K562 (cell line): Measurements from ENCODE around the gene SIGLEC5. TPM values are rescaled to one million over a fixed set of nuclear protein-coding genes. Genes with fewer than 3 reads are reported as not detected.
A peak's percentile ranks its signal among the peaks of the same experiment; 100 is the strongest.

Experiments
- ARID1B ChIP-seq: fragments of 450-650 bp; IDR thresholded peaks from 2 replicates; pipeline ENCODE4 v1.6.1; 2016; ENCODE audit warnings: antibody characterized with exemption, mild to moderate bottlenecking, inconsistent platforms
- BCL6 ChIP-seq: fragments of 250-450 bp; sonication (Bioruptor Pico); IDR thresholded peaks from 2 replicates; pipeline ENCODE4 v1.4.0; 2020
- HCFC1 ChIP-seq: IDR thresholded peaks from 2 replicates; pipeline ENCODE4 v1.6.1; 2012; ENCODE audit warnings: low read depth, low read length, improper control_type of control experiment
- HDAC2 ChIP-seq: fragments of 450-650 bp; IDR thresholded peaks from 2 replicates; pipeline ENCODE4 v1.6.1; 2016; ENCODE audit warnings: mild to moderate bottlenecking
- KDM4B ChIP-seq, 2 experiments: fragments of 450-650 bp in 1 of 2; sonication (generic) in 1 of 2; IDR thresholded peaks; 2 replicates each; pipeline ENCODE4 v1.6.1; 2016 to 2017; ENCODE audit warnings: borderline replicate concordance in 2 of 2, antibody characterized with exemption in 1 of 2, low read depth in 1 of 2, mild to moderate bottlenecking in 1 of 2
- MCM7 ChIP-seq, 2 experiments: fragments of 450-650 bp; IDR thresholded peaks; 2 replicates each; pipeline ENCODE4 v1.6.1; 2016 to 2018
- NCOA6 ChIP-seq: fragments of 450-650 bp; IDR thresholded peaks from 2 replicates; pipeline ENCODE4 v1.6.1; 2017; ENCODE audit warnings: mild to moderate bottlenecking
- NR4A1 ChIP-seq, 2 experiments: fragments of 250-450 bp in 1 of 2; fragments of 450-650 bp in 1 of 2; sonication (Bioruptor Pico) in 1 of 2; IDR thresholded peaks; 2 replicates each; pipeline versions ENCODE4 v1.4.0 to v1.6.1; 2016 to 2020; ENCODE audit warnings: mild to moderate bottlenecking in 2 of 2, missing compliant biosample characterization in 1 of 2, missing genetic modification characterization in 1 of 2, moderate library complexity in 1 of 2
- PML ChIP-seq: IDR thresholded peaks from 2 replicates; pipeline ENCODE4 v1.6.1; 2012; ENCODE audit warnings: low read length, inconsistent platforms
- RCOR1 ChIP-seq, 2 experiments: IDR thresholded peaks; 2 replicates each; pipeline ENCODE4 v1.6.1; 2012; ENCODE audit warnings: low read depth in 2 of 2, low read length in 2 of 2, borderline replicate concordance in 1 of 2, improper control_type of control experiment in 1 of 2
- SMARCC2 ChIP-seq: fragments of 450-650 bp; IDR thresholded peaks from 2 replicates; pipeline ENCODE4 v1.6.1; 2017; ENCODE audit warnings: antibody characterized with exemption, moderate library complexity, mild to moderate bottlenecking, low read depth
- ZNF217 ChIP-seq: sonication (generic); formaldehyde crosslinking; IDR thresholded peaks from 2 replicates; pipeline ENCODE4 v1.8.0; 2022; ENCODE audit warnings: mild to moderate bottlenecking, missing genetic modification reagents
- ZNF232 ChIP-seq: sonication (generic); formaldehyde crosslinking; IDR thresholded peaks from 2 replicates; pipeline ENCODE4 v1.8.0; 2022; ENCODE audit warnings: mild to moderate bottlenecking, missing genetic modification reagents
- ZNF707 ChIP-seq: fragments of 250-450 bp; sonication (Bioruptor Pico); conservative IDR thresholded peaks from 2 replicates; pipeline ENCODE4 v1.8.0; 2022; ENCODE audit warnings: inconsistent platforms, mild to moderate bottlenecking, moderate library complexity
- polyA plus RNA-seq, 8 experiments: library from polyadenylated mRNA; depleted of rRNA in 4 of 8; stranded (reverse) in 5 of 8; unstranded in 3 of 8; fragments of >200 nt; fragmentation: Nextera tagmentation in 2 of 8; fragmentation: Illumina TruSeq in 1 of 8; extraction: Ambion mirVana in 2 of 8; extraction: Trizol in 1 of 8; gene quantifications; 2 replicates each; pipeline versions ENCODE4 v1.2.1 to v1.2.3, GENCODE V29; 2011 to 2014; ENCODE audit warnings: inconsistent platforms in 1 of 8, missing spikeins in 1 of 8
- total RNA-seq, 7 experiments: library from RNA; depleted of rRNA in 6 of 7; stranded (reverse); fragments of >200 nt in 6 of 7; fragmentation: Illumina TruSeq in 2 of 7; extraction: Trizol in 2 of 7; gene quantifications; 2 replicates each; pipeline versions ENCODE4 v1.2.1 to v1.2.3, GENCODE V29; 2011 to 2021; ENCODE audit warnings: low replicate concordance in 1 of 7
- TF ChIP-seq, protein P1 (sequence below), 2 experiments: fragments of 200-800 bp in 1 of 2; sonication (Bioruptor generic) in 1 of 2; sonication (generic) in 1 of 2; formaldehyde crosslinking in 1 of 2; IDR thresholded peaks in 1 of 2; conservative IDR thresholded peaks in 1 of 2; 2 replicates each; pipeline versions ENCODE4 v1.5.0 to v1.6.1; 2016 to 2020; ENCODE audit warnings: missing compliant biosample characterization in 1 of 2, missing genetic modification characterization in 1 of 2, missing genetic modification reagents in 1 of 2
- TF ChIP-seq, protein P2 (sequence below), 3 experiments: IDR thresholded peaks in 2 of 3; conservative IDR thresholded peaks in 1 of 3; 2 replicates each; pipeline ENCODE4 v1.5.1; 2011 to 2012; ENCODE audit warnings: low read length in 3 of 3, mild to moderate bottlenecking in 3 of 3, control low read depth in 2 of 3, improper control_type of control experiment in 1 of 3, inconsistent platforms in 1 of 3, low read depth in 1 of 3, mixed read lengths in 1 of 3, moderate library complexity in 1 of 3; ENCODE audit not compliant: insufficient read depth in 2 of 3
- TF ChIP-seq, protein P3 (sequence below): sonication (generic); formaldehyde crosslinking; IDR thresholded peaks from 2 replicates; pipeline ENCODE4 v1.8.0; 2022; ENCODE audit warnings: missing genetic modification reagents, mild to moderate bottlenecking, borderline replicate concordance

Gene SIGLEC5
- total and polyA plus RNA-seq, 9 of the 15 experiments (the other 6 are each of a cell fraction or from before 2014, with no cell fraction given): 0.14 TPM; not detected in 8

DNA sequence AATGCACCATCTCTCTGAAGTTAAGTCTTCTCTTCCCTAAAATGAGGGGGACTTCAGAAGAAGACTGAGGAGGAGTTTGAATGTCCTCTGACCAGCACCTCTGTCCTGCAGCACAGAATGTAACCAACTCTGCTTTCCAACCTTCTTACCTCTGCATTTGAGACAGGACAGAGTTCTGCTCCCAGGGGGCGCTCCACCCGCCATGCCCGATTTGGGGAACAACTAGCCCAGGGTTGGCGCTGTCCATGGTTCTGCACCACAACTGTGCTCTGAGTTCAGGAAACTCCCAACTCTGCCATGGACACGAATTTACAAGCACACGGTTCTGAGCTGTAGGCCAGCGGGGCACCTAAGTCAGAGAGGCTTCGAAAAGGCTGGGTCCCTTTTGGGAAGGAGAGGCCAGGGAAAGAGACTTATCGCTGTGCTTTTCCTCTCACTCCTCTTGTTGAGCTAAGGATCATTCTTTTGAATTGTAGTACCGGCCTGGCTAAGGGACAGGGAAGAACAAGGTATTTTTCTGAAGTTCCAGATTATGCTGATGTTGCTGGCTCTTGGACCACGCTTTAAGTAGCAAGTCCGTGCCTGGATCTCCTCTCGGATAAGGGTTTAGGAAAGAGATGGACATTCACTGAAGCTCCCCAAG, 22.2 kb downstream of the SIGLEC5 start (continued):
- TF ChIP-seq, protein P1, sequence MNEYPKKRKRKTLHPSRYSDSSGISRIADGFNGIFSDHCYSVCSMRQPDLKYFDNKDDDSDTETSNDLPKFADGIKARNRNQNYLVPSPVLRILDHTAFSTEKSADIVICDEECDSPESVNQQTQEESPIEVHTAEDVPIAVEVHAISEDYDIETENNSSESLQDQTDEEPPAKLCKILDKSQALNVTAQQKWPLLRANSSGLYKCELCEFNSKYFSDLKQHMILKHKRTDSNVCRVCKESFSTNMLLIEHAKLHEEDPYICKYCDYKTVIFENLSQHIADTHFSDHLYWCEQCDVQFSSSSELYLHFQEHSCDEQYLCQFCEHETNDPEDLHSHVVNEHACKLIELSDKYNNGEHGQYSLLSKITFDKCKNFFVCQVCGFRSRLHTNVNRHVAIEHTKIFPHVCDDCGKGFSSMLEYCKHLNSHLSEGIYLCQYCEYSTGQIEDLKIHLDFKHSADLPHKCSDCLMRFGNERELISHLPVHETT (CRISPR knock-in tag; conservative IDR thresholded peaks at IDR 0.05 in 1 of 2, IDR thresholded peaks at IDR 0.05 in 1 of 2): 0 out of 4 replicates have a peak, but pooled peaks of 1 of the 2 experiments have one; percentile 47
- TF ChIP-seq, protein P2, sequence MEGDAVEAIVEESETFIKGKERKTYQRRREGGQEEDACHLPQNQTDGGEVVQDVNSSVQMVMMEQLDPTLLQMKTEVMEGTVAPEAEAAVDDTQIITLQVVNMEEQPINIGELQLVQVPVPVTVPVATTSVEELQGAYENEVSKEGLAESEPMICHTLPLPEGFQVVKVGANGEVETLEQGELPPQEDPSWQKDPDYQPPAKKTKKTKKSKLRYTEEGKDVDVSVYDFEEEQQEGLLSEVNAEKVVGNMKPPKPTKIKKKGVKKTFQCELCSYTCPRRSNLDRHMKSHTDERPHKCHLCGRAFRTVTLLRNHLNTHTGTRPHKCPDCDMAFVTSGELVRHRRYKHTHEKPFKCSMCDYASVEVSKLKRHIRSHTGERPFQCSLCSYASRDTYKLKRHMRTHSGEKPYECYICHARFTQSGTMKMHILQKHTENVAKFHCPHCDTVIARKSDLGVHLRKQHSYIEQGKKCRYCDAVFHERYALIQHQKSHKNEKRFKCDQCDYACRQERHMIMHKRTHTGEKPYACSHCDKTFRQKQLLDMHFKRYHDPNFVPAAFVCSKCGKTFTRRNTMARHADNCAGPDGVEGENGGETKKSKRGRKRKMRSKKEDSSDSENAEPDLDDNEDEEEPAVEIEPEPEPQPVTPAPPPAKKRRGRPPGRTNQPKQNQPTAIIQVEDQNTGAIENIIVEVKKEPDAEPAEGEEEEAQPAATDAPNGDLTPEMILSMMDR (IDR thresholded peaks at IDR 0.05 in 2 of 3, conservative IDR thresholded peaks at IDR 0.05 in 1 of 3; ENCODE audit: insufficient read depth in 2 of 3, low read depth in 1 of 3, low read length in 3 of 3): peak; percentile 96 to 98 (median 96)
- peak; percentile 72; the same call in 1 of the 2 replicates for TF ChIP-seq BCL6 (CRISPR knock-in tag)
- TF ChIP-seq NCOA6: peak; percentile 66; the same call in 1 of the 2 replicates
- TF ChIP-seq ZNF217 (CRISPR knock-in tag): no peak
- 0 out of 4 replicates have a peak, but pooled peaks of 1 of the 2 experiments have one; percentile 61 for TF ChIP-seq KDM4B (IDR thresholded peaks at IDR 0.05; ENCODE audit: borderline replicate concordance in 2 of 2, low read depth in 1 of 2)
- TF ChIP-seq SMARCC2: 0 out of 2 replicates have a peak, but pooled peaks have one; percentile 22
- 0 out of 2 replicates have a peak, but pooled peaks have one; percentile 21 for TF ChIP-seq ARID1B
- no peak for TF ChIP-seq ZNF707
- peak; percentile 53; the same call in 1 of the 2 replicates for TF ChIP-seq HCFC1
- peak; percentile 54 to 98; a peak in 3 of 4 replicates for TF ChIP-seq RCOR1 (IDR thresholded peaks at IDR 0.05; ENCODE audit: borderline replicate concordance in 1 of 2, low read depth in 2 of 2, low read length in 2 of 2)
- TF ChIP-seq, protein P3, sequence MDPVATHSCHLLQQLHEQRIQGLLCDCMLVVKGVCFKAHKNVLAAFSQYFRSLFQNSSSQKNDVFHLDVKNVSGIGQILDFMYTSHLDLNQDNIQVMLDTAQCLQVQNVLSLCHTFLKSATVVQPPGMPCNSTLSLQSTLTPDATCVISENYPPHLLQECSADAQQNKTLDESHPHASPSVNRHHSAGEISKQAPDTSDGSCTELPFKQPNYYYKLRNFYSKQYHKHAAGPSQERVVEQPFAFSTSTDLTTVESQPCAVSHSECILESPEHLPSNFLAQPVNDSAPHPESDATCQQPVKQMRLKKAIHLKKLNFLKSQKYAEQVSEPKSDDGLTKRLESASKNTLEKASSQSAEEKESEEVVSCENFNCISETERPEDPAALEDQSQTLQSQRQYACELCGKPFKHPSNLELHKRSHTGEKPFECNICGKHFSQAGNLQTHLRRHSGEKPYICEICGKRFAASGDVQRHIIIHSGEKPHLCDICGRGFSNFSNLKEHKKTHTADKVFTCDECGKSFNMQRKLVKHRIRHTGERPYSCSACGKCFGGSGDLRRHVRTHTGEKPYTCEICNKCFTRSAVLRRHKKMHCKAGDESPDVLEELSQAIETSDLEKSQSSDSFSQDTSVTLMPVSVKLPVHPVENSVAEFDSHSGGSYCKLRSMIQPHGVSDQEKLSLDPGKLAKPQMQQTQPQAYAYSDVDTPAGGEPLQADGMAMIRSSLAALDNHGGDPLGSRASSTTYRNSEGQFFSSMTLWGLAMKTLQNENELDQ (CRISPR knock-in tag): peak; percentile 95
- no peak for TF ChIP-seq NR4A1 (CRISPR knock-in tag; IDR thresholded peaks at IDR 0.05)
- TF ChIP-seq NR4A1 (tag; IDR thresholded peaks at IDR 0.05): peak; percentile 37; the same call in 1 of the 2 replicates
- peak; percentile 94 for TF ChIP-seq ZNF232
- peak; percentile 81; the same call in 1 of the 2 replicates for TF ChIP-seq HDAC2
- TF ChIP-seq PML: no peak
- TF ChIP-seq MCM7 (IDR thresholded peaks at IDR 0.05): no peak
